ENCODE data around the gene HBS1L.

The HBS1L gene

GRCh38 chr6:134995536-134995935, 59.1 kb downstream of the HBS1L start:
- DNase-seq, result no peak

DNA sequence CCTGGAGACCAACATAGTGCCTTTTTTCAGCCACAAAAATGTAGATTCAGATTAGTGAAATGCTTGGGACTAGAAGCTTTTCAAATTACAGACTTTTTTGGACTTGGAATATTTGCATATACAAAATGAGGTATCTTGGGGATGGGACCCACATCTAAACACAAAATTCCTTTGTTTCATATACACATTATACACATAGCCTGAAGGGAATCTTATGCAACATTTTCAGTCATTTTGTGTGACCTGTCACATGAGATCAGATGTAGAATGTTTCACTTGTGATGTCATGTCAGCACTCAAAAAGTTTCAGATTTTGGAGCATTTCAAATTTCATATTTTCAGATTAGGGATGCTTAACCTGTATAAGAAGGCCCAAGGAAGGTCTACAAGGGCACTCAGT, 60.2 kb downstream of the HBS1L start:
- DNase-seq, result no peak

DNA sequence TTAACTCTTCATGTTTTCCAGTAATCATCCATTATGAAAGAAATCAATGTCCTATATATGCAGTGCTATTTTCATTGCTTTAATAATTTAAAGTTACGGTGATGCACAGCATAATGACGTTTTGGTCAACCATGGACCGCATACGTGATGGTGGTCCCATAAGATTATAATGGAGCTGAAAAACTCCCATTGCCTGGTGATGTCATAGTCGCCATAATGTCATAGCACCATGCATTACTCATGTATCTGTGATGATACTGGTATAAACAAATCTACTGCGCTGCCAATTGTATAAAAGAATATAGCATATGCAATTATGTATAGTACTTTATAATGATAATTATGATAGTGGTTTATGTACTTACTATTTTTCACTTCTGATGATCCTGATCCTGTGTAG, 62.5 kb downstream of the HBS1L start:
- DNase-seq, result no peak

GRCh38 chr6:134990262-134990661, 64.4 kb downstream of the HBS1L start:
- DNase-seq, result no peak

GRCh38 chr6:134984821-134985220, 69.8 kb downstream of the HBS1L start:
- no peak for DNase-seq

DNA sequence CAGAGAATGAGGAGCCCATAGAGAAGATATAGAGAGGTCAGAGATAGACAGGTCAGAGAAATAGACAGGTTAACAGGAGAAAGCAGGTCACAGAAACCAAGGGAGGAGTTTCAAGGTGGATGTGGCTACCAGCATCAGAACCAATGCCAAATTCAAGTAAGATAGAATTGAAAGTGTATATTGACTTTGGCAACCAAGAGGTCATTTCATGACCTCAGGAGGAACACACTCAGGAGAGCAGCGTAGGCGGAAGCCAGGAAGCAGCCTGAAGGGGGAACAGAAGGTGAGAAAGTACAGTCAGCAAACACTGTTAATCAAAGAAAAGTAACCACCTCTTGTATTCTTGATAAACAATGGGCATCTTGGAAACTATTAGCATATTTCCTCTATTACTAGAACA, 70.8 kb downstream of the HBS1L start:
- DNase-seq, result no peak

- DNase-seq, result no peak
Measured at GRCh38 chr6:134982161-134982560, 72.5 kb downstream of the HBS1L start.

GRCh38 chr6:134980846-134981245, 73.8 kb downstream of the HBS1L start:
- no peak for DNase-seq

DNA sequence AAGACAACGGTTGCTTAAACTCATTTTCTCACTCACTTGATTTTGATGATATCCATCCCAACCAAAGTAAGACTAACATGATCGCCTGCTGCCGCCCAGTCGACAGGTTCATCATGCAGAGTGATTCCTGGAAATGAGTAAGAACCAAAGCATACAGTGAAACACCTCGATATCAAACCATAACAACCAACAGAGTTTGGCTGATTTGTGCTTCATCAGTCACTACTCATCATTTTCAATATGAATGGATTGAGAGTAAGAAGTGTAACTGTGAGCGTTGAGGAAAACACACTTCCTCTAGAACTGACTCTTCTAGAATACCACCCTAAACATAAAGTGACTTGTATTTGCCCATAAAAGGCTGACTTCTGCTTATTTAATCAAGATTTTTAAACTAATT, 75.5 kb downstream of the HBS1L start:
- DNase-seq, result no peak

DNA sequence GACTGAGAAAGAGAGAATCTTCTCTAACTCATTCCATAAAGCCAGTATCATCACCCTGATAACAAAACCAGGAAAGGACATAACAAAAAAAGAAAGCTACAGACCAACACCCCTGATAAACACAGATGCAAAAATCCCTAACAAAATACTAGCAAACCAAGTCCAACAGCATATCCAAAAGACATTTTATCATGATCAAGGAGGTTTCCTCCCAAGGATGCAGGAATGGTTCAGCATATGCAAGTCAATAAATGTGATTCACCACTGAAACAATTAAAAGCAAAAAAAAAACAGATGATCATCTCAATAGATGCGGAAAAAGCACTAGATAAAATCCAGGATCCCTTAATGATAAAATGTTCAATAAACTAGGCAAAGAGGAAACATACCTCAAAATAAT, 80.3 kb downstream of the HBS1L start:
- no peak for DNase-seq

DNA sequence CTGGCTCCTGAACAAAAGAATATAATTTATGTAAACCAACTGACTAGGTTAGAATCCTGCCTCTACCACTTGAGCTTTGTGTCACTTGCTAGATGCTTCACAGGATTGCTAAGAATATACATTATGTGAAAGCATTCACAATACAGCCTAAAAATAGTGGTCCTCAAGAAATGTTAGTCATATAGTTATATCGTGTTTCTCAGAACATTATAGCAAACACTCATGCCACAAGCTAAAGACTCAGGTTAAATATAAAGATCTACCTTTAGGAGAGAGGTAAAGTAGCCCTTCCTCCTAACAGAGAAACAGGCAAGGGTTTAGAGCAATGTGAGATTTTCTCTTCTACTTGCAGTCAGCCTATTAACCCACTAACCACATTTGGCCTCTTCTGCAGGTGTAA, 86.9 kb downstream of the HBS1L start:
- DNase-seq, result no peak

GRCh38 chr6:134964451-134965203, 90.0 kb downstream of the HBS1L start:
- DNase-seq, result no peak

DNA sequence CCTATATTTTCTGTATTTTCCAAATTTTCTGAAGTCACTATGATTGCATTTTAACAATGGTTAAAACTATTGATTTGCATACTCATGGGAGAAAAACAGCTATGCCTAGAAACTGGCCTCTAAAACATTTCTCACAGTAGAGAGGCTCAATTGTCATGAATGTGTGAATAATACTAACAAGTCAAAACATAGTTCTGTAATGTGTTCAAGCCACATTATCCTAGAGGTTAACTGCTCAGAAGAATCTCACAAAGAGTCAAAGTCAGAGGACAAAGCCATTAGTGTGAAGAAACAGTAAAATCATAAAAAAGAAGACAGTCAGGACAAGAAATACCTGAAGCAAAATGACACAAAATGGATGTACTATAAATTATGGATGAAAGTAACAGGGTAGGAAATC, 92.2 kb downstream of the HBS1L start:
- no peak for DNase-seq

- DNase-seq, result no peak
Measured at GRCh38 chr6:134961366-134961765, 93.3 kb downstream of the HBS1L start.

DNA sequence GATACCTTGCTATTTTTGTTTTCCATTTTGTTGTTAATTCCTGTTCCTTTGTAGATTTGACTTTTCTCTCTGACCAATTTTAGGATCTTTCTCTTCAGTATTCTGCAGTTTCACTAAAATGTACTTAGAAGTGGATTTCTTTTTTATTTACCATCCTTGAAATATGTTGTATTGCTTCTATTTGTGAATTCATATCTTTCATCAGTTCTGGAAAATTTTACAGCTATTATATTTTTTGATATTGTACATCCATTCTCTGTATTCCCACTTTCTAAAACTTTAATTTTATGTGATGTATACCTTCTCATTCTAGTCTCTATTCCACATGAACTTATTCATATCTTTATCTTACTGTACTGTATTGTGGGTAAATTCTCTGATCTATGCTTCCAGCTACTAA, 95.0 kb downstream of the HBS1L start:
- no peak for DNase-seq

GRCh38 chr6:134956676-134957075, 97.9 kb downstream of the HBS1L start:
- no peak for DNase-seq

DNA sequence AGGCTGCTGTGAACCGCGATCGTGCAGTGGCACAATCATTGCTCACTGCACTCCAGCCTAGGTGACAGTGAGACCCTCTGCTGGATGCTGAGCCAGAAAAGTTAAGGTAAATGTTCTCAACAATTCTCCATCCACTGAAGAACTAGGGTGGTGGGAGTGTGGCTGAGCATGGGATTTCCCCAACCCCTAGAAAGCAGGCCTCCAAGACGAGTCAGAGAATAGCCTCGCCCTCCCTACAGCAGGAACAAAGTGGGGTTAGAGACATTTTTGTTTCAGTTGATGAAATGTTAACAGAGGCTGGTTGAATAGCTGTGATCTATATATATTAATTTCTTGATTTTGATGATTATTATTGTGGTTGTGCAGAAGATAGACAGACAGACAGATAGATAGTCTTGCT, 98.6 kb downstream of the HBS1L start:
- no peak for DNase-seq

GRCh38 chr6:134954272-134955000, 100.2 kb downstream of the HBS1L start:
- DNase-seq, result no peak

DNA sequence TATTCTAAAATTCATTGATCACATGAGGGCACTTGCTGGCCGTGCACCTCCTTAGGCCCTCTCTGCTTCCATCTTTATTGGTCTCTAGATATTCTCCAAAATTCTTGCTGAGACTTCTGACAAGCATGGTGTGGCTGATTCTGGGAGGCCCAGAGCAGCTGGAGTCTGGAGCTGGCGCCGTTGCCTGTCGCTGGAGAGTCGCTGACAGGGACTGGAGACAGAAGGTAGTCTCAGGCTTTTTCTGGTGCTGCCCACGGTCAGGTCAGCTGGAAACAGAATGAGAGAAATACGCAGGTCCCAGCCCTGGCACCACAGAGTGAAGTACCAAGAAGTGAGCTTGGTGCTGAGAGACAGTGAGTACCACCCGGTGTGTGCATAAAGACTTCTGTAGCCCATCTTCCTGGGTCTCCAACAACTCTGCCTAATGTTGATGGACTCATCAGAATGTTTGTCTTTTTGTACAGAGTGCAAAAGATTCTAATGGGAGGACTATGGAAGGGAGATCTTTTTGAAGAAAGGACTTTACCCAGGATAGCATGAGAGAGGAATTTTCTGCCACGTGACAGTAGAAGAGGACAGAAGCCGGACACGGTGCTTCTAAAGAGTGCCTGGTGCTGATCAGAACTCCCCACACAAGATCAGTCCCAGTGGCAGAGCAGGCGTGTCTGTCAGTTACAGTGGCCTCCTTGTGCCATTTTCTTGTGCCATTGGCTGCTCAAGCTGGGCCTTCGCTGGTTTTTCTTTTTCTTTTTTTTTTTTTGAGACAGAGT, 102.9 kb downstream of the HBS1L start:
- no peak for DNase-seq

GRCh38 chr6:134950482-134950881, 104.1 kb downstream of the HBS1L start:
- no peak for DNase-seq

GRCh38 chr6:134949927-134950326, 104.7 kb downstream of the HBS1L start, which contains the start of gene ALDH8A1:
Gene ALDH8A1 (minus strand): TSS chr6:134950101. CDS start chr6:134950053, 48 bp downstream.
- no peak for DNase-seq

- DNase-seq, result no peak
Measured at GRCh38 chr6:134948691-134949090, 105.9 kb downstream of the HBS1L start.

DNA sequence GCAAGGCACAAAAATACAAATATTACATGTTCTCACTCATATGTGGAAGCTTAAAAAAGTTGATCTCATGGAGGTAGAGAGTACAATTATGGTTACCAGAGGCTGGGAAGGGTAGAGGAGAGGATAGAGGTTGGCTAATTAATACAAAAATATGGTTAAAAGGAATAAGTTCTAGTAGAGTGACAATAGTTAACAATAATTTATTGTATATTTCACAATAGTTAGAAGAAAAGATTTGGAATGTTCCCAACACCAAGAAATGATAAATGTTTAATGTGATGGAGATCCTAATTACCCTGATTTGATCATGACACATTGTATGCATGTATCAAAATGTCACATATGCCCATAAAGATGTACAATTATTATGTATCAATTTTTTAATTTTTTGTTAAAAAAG, 106.5 kb downstream of the HBS1L start:
- no peak for DNase-seq

DNA sequence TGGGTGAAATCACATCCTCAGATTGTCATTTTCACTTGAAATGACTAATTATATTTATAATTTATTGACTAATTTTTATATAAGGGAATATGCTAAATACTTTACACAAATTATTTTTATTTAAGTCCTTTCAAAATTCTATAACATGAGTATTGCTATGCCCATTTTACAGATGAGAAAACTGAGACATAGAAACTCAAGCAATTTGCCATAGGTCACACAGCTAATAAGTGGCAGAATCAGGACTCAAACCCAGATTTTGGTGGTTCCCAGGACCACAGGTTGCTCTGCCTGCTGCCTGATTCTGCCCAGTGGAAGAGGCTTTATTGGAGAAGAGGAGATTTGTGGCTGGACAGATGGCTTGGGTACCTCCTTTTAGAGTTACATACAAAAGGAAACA, 109.6 kb downstream of the HBS1L start:
- DNase-seq, result no peak

Measured in NCI-H345 (cell line).